GM19452 (cell line): ENCODE data around the gene CDC20.
A peak's percentile ranks its signal among the peaks of the same experiment; 100 is the strongest.

Experiments used
- ATAC-seq: cut with Tn5 transposase; IDR thresholded peaks from one replicate; pipeline ENCODE4 v1.9.1; 2021; ENCODE audit not compliant: unreplicated experiment

The CDC20 gene

GRCh38 chr1:43358746-43359693 lies at the start of gene CDC20:
Gene CDC20 (plus strand): TSS chr1:43358981. CDS start chr1:43359216, 235 bp downstream.
- peak; percentile 92 for ATAC-seq

- no peak for ATAC-seq
Measured at GRCh38 chr1:43309405-43310025, 49.3 kb upstream of the CDC20 start.

GRCh38 chr1:43311521-43311920 lies 47.3 kb upstream of the CDC20 start:
- no peak for ATAC-seq

GRCh38 chr1:43312212-43312623 lies 46.6 kb upstream of the CDC20 start:
- ATAC-seq = no peak

GRCh38 chr1:43312663-43313515 lies 45.9 kb upstream of the CDC20 start:
- no peak for ATAC-seq

- ATAC-seq = no peak
Measured at GRCh38 chr1:43313771-43314170, 45.0 kb upstream of the CDC20 start.

- no peak for ATAC-seq
Measured at GRCh38 chr1:43314233-43314632, 44.5 kb upstream of the CDC20 start.

- no peak for ATAC-seq
Measured at GRCh38 chr1:43315481-43315880, 43.3 kb upstream of the CDC20 start.

- ATAC-seq = no peak
Measured at GRCh38 chr1:43315963-43316737, 42.6 kb upstream of the CDC20 start.

- no peak for ATAC-seq
Measured at GRCh38 chr1:43316738-43317520, 41.9 kb upstream of the CDC20 start.

- ATAC-seq = no peak
Measured at GRCh38 chr1:43317817-43318471, 40.8 kb upstream of the CDC20 start.

GRCh38 chr1:43318831-43319230 lies 40.0 kb upstream of the CDC20 start:
- ATAC-seq = no peak

- no peak for ATAC-seq
Measured at GRCh38 chr1:43319288-43319687, 39.5 kb upstream of the CDC20 start.

- no peak for ATAC-seq
Measured at GRCh38 chr1:43319766-43320165, 39.0 kb upstream of the CDC20 start.

GRCh38 chr1:43321331-43321891 lies 37.4 kb upstream of the CDC20 start:
- no peak for ATAC-seq

GRCh38 chr1:43322506-43322905 lies 36.3 kb upstream of the CDC20 start:
- no peak for ATAC-seq

- no peak for ATAC-seq
Measured at GRCh38 chr1:43324810-43325209, 34.0 kb upstream of the CDC20 start.

GRCh38 chr1:43325381-43325780 lies 33.4 kb upstream of the CDC20 start:
- no peak for ATAC-seq
